GM19328 (cell line): Measurements from ENCODE around the gene LCE1E.

Experiments
- ATAC-seq: cut with Tn5 transposase; IDR thresholded peaks from one replicate; pipeline ENCODE4 v1.9.1; 2021; ENCODE audit warnings: mild to moderate bottlenecking, moderate library complexity; ENCODE audit not compliant: unreplicated experiment

LCE1E gene

DNA sequence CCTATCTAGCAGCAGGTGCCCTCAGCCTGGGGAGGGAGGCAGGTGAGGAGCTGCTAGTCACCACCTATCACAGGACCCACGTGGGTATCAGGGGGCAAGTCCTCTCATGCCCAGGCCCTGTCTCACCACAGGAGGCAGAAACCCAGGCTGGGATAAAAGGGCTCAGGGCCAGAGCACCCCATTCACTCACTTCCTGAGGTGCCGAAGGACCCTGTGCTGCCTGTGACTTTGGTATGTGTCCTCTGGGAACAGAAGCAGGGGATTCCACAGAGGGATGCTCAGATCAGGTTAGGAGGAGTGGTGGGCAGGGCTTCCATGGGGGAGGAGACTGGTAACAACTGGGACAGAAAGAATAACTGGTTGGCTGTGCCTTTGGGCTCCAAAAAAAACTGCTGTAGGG is at the start of gene LCE1E:
LCE1E (plus strand) TSS at position 181 of the 400 bp plus-strand sequence. CDS start 1,043 bp downstream, outside the sequence.
- ATAC-seq, result no peak

DNA sequence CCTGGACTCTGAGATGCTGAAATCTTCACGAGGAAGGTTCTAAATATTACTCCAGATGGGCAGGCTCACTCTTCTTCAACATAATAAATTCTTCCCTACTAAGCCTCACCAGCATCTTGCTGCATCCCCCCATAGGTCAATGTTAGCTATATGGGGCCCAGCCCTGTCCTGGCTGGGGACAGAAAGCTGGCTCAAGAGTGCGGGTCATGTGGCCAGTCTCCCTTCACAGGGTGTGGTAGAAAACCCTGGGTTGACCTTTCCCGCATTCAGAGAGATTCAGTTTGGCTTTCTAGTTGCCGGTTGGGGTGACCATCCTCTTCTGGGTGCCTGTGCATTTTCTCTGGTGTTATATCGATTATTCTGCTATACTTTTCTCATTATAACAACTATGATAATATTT is 48.1 kb upstream of the LCE1E start:
- ATAC-seq, result no peak

DNA sequence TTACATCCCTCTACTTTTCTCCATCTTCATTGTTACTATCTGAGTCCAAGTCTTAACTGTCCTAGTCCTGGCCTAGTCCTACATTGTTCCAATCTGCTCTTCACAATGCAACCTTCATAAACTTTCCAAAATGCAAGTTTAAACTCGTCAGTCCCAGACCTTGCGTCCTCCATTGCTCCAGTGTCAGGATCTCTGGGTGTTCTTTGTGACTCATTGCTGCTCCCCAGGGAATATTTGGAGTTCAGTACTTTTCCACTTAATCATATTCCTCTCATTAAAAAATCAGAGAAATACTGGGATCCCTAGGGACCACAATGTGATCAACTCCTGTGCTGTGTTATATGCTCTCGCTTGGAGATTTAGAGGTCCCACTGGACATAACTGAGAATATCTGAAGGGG is 46.2 kb upstream of the LCE1E start:
- no peak for ATAC-seq

GRCh38 chr1:152741656-152742055 is 44.4 kb upstream of the LCE1E start:
- no peak for ATAC-seq

DNA sequence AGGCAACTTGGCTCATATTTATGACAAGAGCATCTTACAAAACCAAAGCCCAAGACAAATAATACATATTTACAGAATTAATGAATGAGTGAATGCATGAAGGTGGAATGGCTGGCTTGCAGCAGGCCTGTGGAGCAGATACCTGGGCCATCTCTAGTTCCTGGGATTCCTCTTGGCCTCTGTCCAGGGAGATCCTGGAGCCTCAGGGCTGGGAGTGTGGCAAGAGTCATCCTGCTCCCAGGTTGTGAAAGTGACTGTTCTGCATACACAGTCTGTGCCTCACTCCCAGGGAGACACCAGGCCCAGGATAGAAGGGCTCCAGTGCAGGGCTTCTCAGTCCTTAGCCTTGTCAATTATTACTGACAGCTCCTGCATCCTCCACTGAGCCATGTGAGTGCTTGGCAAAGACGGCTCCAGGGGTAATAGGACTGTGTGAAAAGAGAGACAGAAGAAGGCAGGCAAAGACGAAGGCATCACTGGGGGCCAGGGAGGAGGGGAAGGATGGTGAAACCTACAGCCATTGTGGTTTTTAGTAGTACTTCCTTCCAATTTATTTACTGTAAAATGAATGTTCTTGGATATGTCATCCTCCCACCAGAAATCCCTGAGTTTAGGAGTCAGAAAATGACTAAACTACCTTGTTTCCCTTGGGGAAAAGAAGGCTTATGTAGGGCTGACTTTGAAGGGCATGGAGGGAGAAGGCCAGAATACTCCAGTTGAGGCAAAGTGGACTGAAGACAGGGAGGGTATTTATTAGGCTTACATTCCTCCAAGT is 42.5 kb upstream of the LCE1E start:
- ATAC-seq, result no peak

DNA sequence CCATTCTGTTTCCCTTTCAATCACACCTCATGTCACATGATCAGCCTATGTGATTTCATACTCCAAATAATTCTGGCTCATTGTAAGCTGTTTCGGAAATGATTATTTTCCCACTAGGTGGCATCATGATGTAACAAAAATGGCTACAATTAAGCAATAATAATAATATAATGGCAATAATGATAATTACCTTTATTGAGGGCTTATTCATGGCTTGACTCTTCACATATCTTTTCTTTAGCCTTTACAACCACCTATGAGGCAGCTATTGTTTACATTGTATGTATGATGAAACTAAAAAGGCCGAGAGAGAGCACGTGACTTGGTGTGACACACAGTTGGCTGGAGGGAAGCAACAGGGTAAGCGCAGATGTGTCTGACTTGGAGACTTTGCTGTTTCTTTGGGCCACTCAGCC is 40.8 kb upstream of the LCE1E start:
- ATAC-seq, result no peak

- ATAC-seq, result no peak
Measured at GRCh38 chr1:152745765-152746444, 40.2 kb upstream of the LCE1E start.

- no peak for ATAC-seq
Measured at GRCh38 chr1:152747831-152748230, 38.2 kb upstream of the LCE1E start.

DNA sequence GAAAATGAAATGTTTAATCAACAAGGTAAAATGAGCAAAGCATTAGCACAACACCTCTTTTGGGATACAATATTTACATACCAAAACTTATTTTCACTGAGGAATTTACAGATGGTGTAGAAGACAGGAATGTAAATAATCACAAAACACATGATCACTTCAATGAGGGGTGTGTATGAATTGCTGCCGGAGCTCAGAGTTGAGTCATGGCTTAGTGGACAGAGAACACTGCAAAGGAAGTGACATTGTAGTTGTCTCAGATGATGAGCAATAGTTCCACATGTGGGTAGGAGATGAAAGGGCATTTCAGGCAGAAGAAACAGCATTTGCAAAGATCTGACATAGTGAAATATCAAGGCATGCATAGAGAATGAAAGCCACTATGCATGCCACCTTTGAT is 33.8 kb upstream of the LCE1E start:
- ATAC-seq, result no peak

DNA sequence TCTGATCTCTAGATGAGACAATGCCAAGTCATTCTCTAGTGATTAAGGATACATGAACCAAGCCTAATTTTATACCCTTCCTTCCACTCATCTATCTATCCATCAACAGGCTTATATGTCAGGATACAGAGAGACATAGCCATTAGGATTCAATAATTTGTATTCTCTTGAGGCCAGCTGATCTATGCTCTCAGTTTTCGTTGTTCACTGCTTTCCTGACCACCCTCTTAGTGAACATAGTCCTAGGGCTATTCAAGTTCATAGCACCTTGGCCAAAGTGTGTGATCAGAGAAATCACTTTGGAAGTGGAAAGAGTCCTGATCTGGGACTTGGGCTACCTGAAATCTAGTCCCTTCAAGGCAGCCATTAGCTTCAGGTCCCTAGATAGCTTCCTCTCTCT is 32.5 kb upstream of the LCE1E start:
- no peak for ATAC-seq

- no peak for ATAC-seq
Measured at GRCh38 chr1:152756872-152757271, 29.2 kb upstream of the LCE1E start.

GRCh38 chr1:152757747-152758146 is 28.3 kb upstream of the LCE1E start, which contains the start of gene KPRP:
TSS of gene KPRP (plus strand) at chr1:152758025. CDS start at chr1:152759589, 1,564 bp downstream.
- no peak for ATAC-seq

DNA sequence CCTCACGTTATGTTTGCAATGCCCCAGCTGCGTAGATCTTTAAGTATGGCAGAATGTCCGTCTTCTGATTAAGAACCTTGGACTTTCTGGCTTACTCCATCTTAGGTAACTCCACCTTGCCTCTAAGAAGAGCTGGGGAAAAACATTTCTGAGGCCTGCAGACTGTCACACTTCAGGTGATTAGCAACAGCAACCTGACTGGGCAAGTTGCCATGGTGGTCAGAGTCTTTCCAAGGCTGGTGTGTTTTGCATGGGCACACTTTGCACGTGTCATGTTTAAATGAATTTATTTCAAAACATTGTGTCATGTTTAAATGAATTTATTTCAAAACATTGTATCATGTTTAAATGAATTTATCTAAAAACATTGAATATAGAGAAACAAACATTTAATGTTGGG is 27.4 kb upstream of the LCE1E start:
- no peak for ATAC-seq

GRCh38 chr1:152759453-152760173 is 26.4 kb upstream of the LCE1E start:
- no peak for ATAC-seq

DNA sequence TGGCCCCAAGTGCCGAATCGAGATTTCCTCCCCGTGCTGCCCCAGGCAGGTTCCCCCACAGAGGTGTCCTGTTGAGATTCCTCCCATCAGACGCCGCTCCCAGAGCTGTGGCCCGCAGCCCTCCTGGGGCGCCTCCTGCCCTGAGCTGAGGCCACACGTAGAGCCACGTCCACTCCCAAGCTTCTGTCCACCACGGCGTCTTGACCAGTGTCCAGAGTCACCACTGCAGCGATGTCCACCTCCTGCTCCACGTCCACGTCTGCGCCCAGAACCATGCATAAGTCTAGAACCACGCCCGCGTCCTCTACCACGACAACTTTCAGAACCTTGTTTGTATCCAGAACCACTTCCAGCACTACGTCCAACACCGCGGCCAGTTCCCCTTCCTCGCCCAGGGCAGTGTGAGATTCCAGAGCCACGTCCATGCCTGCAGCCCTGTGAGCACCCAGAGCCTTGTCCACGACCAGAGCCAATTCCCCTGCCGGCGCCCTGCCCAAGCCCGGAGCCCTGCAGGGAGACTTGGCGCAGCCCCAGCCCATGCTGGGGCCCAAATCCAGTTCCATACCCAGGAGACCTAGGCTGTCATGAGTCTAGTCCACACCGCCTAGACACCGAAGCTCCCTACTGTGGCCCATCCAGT is 25.4 kb upstream of the LCE1E start:
- no peak for ATAC-seq

DNA sequence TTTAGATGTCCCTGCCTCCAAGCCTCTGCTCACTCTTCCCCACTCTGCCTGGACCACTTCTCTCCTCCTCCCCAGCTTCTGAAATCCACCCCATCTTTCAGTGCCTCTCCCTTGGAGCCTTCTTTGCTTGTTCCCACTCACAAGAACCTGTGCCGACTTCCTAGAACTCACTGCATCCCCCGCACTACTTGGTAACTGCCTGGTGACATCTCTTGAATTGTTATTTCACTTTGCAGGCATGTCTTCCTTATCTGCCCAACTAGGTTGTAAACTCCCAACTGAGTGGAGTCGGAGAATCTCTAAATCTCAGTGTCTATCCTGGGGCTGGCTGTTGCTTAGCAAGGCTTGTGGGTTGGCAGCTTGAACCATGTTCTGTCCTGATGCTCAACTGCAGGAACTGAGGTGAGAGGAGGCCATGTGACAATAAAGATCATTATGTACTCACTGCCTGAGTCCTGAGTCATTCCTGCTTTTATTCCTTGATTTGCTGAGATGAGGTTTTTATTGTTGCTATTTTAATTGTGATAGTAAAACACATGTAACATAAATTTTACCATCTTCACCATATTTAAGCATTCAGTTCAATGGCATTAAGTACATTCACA is 24.3 kb upstream of the LCE1E start:
- no peak for ATAC-seq

GRCh38 chr1:152768847-152769533 is 17.1 kb upstream of the LCE1E start:
- no peak for ATAC-seq

- no peak for ATAC-seq
Measured at GRCh38 chr1:152770411-152770810, 15.6 kb upstream of the LCE1E start.

GRCh38 chr1:152774875-152775274 is 11.2 kb upstream of the LCE1E start, which contains the start of gene LCE1F:
TSS of gene LCE1F (plus strand) at chr1:152775140. CDS start at chr1:152776372, 1,232 bp downstream.
- no peak for ATAC-seq

- no peak for ATAC-seq
Measured at GRCh38 chr1:152776361-152776760, 9.7 kb upstream of the LCE1E start.
